Measurements from ENCODE around the gene TSPO2. TPM values are rescaled to one million over a fixed set of nuclear protein-coding genes. Genes with fewer than 3 reads are reported as not detected.

The TSPO2 gene
- total RNA-seq, 1 donor from 2014 or later, result 1.0 TPM

GRCh38 chr6:41074692-41075436 lies 32.6 kb downstream of the TSPO2 start:
- no peak for DNase-seq (ENCODE audit: low spot score)

GRCh38 chr6:41075651-41076626 lies 33.7 kb downstream of the TSPO2 start:
- DNase-seq (ENCODE audit: low spot score), result no peak

DNA sequence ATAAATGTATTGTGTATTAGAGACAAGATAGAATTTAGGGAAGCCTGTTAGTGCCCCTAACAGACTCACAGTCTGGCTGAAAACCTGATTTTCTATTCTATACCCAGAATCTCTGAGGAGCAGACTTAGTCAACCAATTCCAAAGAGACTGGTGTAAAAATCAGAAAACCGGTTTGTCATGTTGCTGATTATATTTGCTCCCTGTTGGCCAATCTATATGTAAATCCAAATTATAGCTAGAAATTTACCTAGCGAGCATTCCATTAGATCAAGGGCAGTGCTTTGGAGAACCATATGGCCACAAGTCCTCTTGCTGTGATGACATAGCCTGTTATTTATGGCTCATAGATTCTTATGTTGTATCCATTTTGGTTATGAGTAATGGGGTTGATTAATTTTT lies 35.3 kb downstream of the TSPO2 start:
- no peak for DNase-seq (ENCODE audit: low spot score)

DNA sequence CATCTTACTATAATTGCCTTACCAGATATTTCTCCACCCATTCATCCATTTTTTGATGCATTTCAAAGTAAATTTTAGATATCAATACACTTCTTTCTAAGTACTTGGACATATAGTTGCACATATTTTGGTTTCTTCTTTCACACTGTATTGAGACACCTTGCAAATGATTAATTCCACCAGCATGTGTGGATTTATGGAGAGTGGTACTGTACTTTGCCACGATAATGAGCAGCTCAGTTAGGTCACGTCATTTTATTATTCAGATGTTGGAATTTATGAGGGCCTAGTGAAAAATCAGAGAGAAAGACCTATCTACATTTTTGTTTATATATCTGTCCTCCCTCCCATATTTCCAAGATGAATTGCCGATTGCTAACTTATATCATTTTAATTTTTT lies 35.8 kb downstream of the TSPO2 start:
- DNase-seq (ENCODE audit: low spot score), result no peak

- DNase-seq (ENCODE audit: low spot score), result no peak
Measured at GRCh38 chr6:41079080-41079479, 36.8 kb downstream of the TSPO2 start.

GRCh38 chr6:41080621-41081020 lies 38.4 kb downstream of the TSPO2 start:
- no peak for DNase-seq (ENCODE audit: low spot score)

GRCh38 chr6:41083072-41083471 lies 40.8 kb downstream of the TSPO2 start:
- DNase-seq (ENCODE audit: low spot score), result no peak

DNA sequence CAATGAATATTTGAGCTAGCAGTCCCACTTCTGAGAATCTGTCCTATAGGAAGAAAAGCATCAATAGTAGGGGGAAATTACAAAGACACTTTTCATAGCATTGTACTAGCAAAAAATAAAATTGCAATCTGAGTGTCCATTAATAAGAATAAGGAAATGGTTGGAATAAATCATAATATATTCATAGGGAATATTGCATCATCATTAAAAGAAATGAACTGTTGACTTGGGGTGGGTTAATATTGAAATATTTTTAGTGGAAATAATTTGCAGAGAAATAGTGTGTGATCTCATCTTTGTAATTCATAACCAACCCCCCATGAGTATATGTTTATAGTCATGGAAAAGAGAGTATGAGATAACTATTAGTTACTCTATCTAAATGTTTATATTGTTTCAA lies 42.9 kb downstream of the TSPO2 start:
- DNase-seq (ENCODE audit: low spot score), result no peak

DNA sequence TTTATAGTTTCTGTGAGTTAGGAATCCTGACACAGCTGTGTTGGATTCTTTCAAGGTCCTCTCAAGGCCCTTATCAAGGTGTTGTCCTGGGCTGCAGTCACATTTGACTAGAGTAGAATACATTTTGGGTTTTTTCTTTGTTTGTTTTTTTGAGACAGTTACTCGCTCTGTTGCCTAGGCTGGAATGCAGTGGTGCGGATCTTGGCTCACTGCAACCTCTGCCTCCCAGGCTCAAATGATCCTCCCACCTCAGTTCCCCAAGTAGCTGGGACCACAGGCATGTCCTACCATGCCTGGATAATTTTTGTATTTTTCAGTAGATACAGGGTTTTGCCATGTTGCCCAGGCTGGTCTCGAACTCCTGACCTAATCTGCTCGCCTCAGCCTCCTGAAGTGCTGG lies 46.2 kb downstream of the TSPO2 start:
- DNase-seq (ENCODE audit: low spot score), result no peak

- DNase-seq (ENCODE audit: low spot score), result no peak
Measured at GRCh38 chr6:41090841-41091761, 48.8 kb downstream of the TSPO2 start.

GRCh38 chr6:41092421-41093140 lies 50.3 kb downstream of the TSPO2 start:
- DNase-seq (ENCODE audit: low spot score), result no peak

- no peak for DNase-seq (ENCODE audit: low spot score)
Measured at GRCh38 chr6:41093729-41094128, 51.5 kb downstream of the TSPO2 start.

Other genes with a start within 250 kb of the TSPO2 start
- 26.4 TPM for gene UNC5CL, start 3.2 kb upstream of the TSPO2 start, total RNA-seq
- gene APOBEC2, start 10.7 kb downstream of the TSPO2 start, total RNA-seq, result not detected
- 36.3 TPM for gene OARD1, start 29.9 kb downstream of the TSPO2 start, total RNA-seq
- 24.8 TPM for gene NFYA, start 30.5 kb downstream of the TSPO2 start, total RNA-seq
- gene TREML1, start 111.9 kb downstream of the TSPO2 start, total RNA-seq, result 1.1 TPM
- 26.7 TPM for gene TREM2, start 120.6 kb downstream of the TSPO2 start, total RNA-seq
- gene TREML2, start 158.7 kb downstream of the TSPO2 start, total RNA-seq, result not detected
- gene TREML4, start 185.9 kb downstream of the TSPO2 start, total RNA-seq, result not detected
- 1.3 TPM for gene TREM1, start 244.2 kb downstream of the TSPO2 start, total RNA-seq